ENCODE data around the gene CDKAL1.
"Not testable (repeated sequence)": the region's sequence is repeated elsewhere in the genome, so short reads cannot be mapped to it uniquely, and the experiment has no call there.

The CDKAL1 gene

GRCh38 chr6:21222656-21223055 lies 688.4 kb downstream of the CDKAL1 start:
- Mint-ChIP-seq H3K27me3 (no peaks in the 10 kb centered on the region), H3K36me3 (peaks cover 15 to 42% of the 10 kb centered on the region in 2 donors), H3K27ac (no peak overlapping the region), H3K9me3 (no peaks in the 10 kb centered on the region), H3K4me3 (no peak overlapping the region), H3K4me1 (no peaks in the 10 kb centered on the region)
- DNase-seq, result no peak
- ATAC-seq (replicated peaks), result no peak

DNA sequence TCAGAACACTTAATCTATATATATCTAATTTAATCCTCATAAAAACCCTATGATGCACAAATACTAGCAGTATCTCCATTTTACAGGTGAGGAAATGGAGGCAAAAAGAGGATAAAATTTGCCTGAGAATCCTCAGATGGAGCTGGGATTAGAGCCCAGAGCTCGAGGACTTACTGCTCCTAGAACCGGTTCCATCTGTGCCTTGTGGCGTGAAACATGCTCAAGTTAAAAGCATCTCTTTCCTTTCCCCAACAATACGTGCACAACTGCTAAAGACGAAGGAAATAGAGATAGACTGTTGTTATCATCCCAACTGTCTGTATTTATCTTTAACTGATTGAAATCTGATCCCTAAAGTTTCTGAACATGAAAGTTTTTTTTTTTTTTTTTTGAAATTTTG lies 691.7 kb downstream of the CDKAL1 start:
- H3K4me3 Mint-ChIP-seq, result no peak overlapping the region
- peaks cover 0 to 3% of the 10 kb centered on the region in 2 donors for H3K9me3 Mint-ChIP-seq
- H3K27ac Mint-ChIP-seq, result no peak overlapping the region
- no peaks in the 10 kb centered on the region for H3K27me3 Mint-ChIP-seq
- ATAC-seq (replicated peaks), result no peak
- H3K36me3 Mint-ChIP-seq, result peaks cover 23 to 47% of the 10 kb centered on the region in 2 donors
- peaks cover 0 to 3% of the 10 kb centered on the region in 2 donors for H3K4me1 Mint-ChIP-seq
- no peak for DNase-seq

GRCh38 chr6:21227486-21227885 lies 693.2 kb downstream of the CDKAL1 start:
- DNase-seq, result no peak

DNA sequence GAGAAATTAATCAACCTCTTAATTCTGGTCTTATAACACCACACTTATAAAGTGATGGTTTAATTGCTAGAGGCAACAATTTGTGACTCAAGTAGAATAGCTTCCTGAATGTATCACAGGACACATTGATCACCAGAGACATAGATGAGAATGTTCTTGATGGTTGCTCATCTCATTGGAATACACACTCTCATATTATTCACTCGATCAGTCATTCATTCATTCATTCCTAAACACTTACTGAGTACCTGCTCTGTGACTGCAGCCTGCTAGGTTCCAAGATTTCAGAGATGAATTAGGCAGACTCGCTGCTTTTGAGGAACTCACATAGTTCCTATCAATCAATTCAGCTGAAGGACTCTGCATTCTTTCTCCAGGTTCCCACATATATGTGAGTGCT lies 694.2 kb downstream of the CDKAL1 start:
- peaks cover 1 to 3% of the 10 kb centered on the region in 2 donors for H3K9me3 Mint-ChIP-seq
- no peaks in the 10 kb centered on the region for H3K27me3 Mint-ChIP-seq
- peaks cover 0 to 3% of the 10 kb centered on the region in 2 donors for H3K4me1 Mint-ChIP-seq
- ATAC-seq (replicated peaks) (no peak), DNase-seq (no peak)
- H3K36me3 Mint-ChIP-seq, result peaks cover 39 to 53% of the 10 kb centered on the region in 2 donors
- no peak overlapping the region for H3K4me3 Mint-ChIP-seq
- no peak overlapping the region for H3K27ac Mint-ChIP-seq

More at GRCh38 chr6:21227486-21227885, 693.2 kb downstream of the CDKAL1 start:
- ATAC-seq (replicated peaks), result no peak
- Mint-ChIP-seq H3K4me3 (no peak overlapping the region), H3K27ac (no peak overlapping the region), H3K36me3 (peaks cover 32 to 51% of the 10 kb centered on the region in 2 donors), H3K27me3 (no peaks in the 10 kb centered on the region), H3K4me1 (peaks cover 0 to 3% of the 10 kb centered on the region in 2 donors), H3K9me3 (peaks cover 0 to 3% of the 10 kb centered on the region in 2 donors)

- Mint-ChIP-seq H3K4me1 (peaks cover 0 to 3% of the 10 kb centered on the region in 2 donors), H3K27ac (no peak overlapping the region), H3K36me3 (peaks cover 45 to 56% of the 10 kb centered on the region in 2 donors)
Observed at GRCh38 chr6:21228876-21229460, 694.7 kb downstream of the CDKAL1 start.

DNA sequence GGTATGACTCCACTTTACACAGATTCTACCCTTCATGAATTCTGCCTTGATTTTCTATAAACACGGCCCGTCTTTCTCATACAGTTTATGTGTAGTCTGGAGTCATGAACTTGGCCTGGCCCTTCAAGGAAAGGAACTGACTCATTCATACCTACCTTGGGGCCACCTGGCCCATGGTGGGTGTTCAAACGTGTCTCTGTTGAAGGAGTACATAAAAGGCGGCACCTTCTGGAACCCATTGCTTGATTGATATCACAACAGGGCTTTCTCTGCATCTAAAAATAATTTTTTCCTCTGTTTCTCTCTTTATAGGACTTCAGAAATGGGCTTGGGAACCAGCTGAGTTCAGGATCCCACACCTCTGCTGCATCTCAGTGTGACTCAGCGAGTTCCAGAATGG lies 696.3 kb downstream of the CDKAL1 start:
- DNase-seq (no peak), ATAC-seq (replicated peaks) (no peak)
- H3K36me3 Mint-ChIP-seq, result peaks cover 55 to 65% of the 10 kb centered on the region in 2 donors
- H3K27me3 Mint-ChIP-seq, result no peaks in the 10 kb centered on the region
- H3K27ac Mint-ChIP-seq, result no peak overlapping the region
- peaks cover 5% of the 10 kb centered on the region in 2 donors for H3K4me1 Mint-ChIP-seq
- no peak overlapping the region for H3K4me3 Mint-ChIP-seq
- H3K9me3 Mint-ChIP-seq, result peaks cover 10 to 12% of the 10 kb centered on the region in 2 donors

More at GRCh38 chr6:21228876-21229460, 694.7 kb downstream of the CDKAL1 start:
- Mint-ChIP-seq H3K27me3 (no peaks in the 10 kb centered on the region), H3K9me3 (peaks cover 5 to 6% of the 10 kb centered on the region in 2 donors), H3K4me3 (no peak overlapping the region)
- no peak for ATAC-seq (replicated peaks)
- no peak for DNase-seq

DNA sequence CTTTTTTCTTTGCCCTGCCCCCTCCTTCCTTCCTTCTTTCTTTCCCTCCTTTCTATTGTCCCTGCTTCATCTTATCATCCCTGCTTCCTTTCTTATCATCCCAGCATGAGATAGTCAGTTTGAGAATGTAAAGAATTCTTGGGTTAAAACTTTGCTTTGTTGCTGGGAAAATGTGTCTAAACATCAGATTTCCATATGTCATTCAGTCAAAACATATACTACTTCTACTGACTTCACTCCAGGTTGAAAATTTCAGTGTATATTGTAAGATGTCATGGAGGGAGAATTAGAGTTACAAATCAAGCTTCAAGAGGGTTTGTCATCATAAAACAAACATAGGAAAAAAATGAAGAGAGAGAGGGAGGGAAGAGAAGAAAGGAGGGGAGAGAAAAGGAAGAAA lies 700.9 kb downstream of the CDKAL1 start:
- H3K36me3 Mint-ChIP-seq, result peaks cover 51 to 63% of the 10 kb centered on the region in 2 donors
- no peak overlapping the region for H3K27ac Mint-ChIP-seq
- H3K9me3 Mint-ChIP-seq, result peaks cover 15 to 18% of the 10 kb centered on the region in 2 donors
- no peak for ATAC-seq (replicated peaks)
- no peak for DNase-seq
- H3K4me3 Mint-ChIP-seq, result no peak overlapping the region
- H3K27me3 Mint-ChIP-seq, result no peaks in the 10 kb centered on the region
- H3K4me1 Mint-ChIP-seq, result peaks cover 3 to 15% of the 10 kb centered on the region in 2 donors

DNA sequence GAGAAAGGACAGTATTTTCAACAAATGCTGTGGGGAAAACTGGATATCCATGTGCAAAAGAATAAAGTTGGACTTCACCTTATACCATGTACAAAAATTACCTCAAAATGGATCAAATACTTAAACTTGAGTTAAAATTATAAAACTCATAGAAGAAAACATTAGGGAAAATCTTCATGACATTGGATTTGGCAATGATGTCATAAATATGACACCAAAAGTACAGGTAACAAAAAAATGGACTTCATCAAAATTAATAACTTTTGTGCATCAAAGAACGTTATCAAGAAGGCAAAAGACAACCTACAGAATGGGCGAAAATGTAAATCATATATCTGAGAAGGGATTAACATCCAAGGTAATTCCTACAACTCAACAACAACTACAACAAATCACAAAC lies 704.0 kb downstream of the CDKAL1 start:
- peaks cover 26 to 34% of the 10 kb centered on the region in 2 donors for H3K36me3 Mint-ChIP-seq
- H3K4me1 Mint-ChIP-seq, result peaks cover 3 to 15% of the 10 kb centered on the region in 2 donors
- ATAC-seq (replicated peaks) (no peak), DNase-seq (no peak)
- H3K4me3 Mint-ChIP-seq, result no peak overlapping the region
- peaks cover 15 to 18% of the 10 kb centered on the region in 2 donors for H3K9me3 Mint-ChIP-seq
- H3K27me3 Mint-ChIP-seq, result no peaks in the 10 kb centered on the region
- no peak overlapping the region for H3K27ac Mint-ChIP-seq

DNA sequence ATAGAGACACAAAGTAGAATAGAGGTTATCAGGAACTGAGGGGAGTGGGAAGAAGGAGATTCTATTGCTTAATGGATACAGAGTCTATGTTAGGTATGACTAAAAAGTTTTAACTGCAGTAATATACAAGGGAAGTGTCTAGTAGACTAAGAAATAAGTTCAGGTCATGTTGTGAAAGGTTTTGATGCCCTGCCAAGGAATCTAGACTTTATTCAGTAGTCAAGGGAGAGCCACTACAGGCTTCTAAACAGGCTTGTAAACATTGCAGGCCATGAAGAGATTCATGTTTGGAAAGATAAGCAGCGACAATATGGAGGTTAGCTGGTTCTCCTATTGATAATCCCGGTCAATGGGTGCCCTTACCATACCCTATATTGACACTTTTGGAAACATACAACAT lies 706.5 kb downstream of the CDKAL1 start:
- Mint-ChIP-seq H3K4me3 (no peak overlapping the region), H3K9me3 (peaks cover 6 to 9% of the 10 kb centered on the region in 2 donors), H3K27me3 (no peaks in the 10 kb centered on the region), H3K36me3 (peaks cover 8 to 12% of the 10 kb centered on the region in 2 donors), H3K27ac (no peak overlapping the region), H3K4me1 (peaks cover 2 to 12% of the 10 kb centered on the region in 2 donors)
- ATAC-seq (replicated peaks) (no peak), DNase-seq (no peak)

GRCh38 chr6:21241231-21242130 lies 707.2 kb downstream of the CDKAL1 start:
- Mint-ChIP-seq H3K27me3 (no peaks in the 10 kb centered on the region), H3K27ac (no peak overlapping the region), H3K4me3 (no peak overlapping the region), H3K36me3 (peaks cover 8 to 12% of the 10 kb centered on the region in 2 donors), H3K9me3 (peaks cover 6 to 9% of the 10 kb centered on the region in 2 donors), H3K4me1 (peaks cover 5 to 13% of the 10 kb centered on the region in 2 donors)
- ATAC-seq (replicated peaks) (no peak), DNase-seq (no peak)

- no peaks in the 10 kb centered on the region for H3K27me3 Mint-ChIP-seq
- H3K36me3 Mint-ChIP-seq, result no peaks in the 10 kb centered on the region
- H3K4me3 Mint-ChIP-seq, result no peak overlapping the region
- DNase-seq (no peak), ATAC-seq (replicated peaks) (no peak)
- no peaks in the 10 kb centered on the region for H3K9me3 Mint-ChIP-seq
- peaks cover 7% of the 10 kb centered on the region in 2 donors for H3K4me1 Mint-ChIP-seq
- H3K27ac Mint-ChIP-seq, result no peak overlapping the region
Observed at GRCh38 chr6:21244897-21245470, 710.7 kb downstream of the CDKAL1 start.

DNA sequence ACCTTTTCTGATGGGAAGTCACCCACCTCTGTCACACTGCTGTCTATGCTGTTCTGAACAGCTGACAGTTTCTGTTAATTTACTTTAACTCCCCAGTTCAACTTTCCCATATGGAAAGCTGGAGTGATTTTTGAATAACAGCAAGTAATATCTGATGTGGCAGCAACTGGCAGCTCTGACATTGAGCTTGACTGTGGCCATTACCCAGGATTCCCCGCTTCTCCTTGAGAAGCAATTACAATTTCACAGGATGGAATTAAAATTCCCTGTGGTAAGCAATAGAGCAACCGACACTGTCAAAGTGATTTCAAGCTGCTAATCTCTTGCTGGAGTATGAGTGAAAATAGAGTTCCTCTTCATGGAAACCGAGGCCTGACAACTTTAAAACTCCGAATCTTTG lies 711.2 kb downstream of the CDKAL1 start:
- no peak for ATAC-seq (replicated peaks)
- no peaks in the 10 kb centered on the region for H3K27me3 Mint-ChIP-seq

GRCh38 chr6:21246075-21246474 lies 711.8 kb downstream of the CDKAL1 start:
- Mint-ChIP-seq H3K27me3 (no peaks in the 10 kb centered on the region), H3K27ac (no peak overlapping the region), H3K4me3 (no peak overlapping the region), H3K4me1 (peaks cover 7% of the 10 kb centered on the region in 2 donors), H3K9me3 (no peaks in the 10 kb centered on the region), H3K36me3 (no peaks in the 10 kb centered on the region)
- ATAC-seq (replicated peaks) (no peak), DNase-seq (no peak)

More for the DNA sequence above, 711.2 kb downstream of the CDKAL1 start:
- Mint-ChIP-seq H3K9me3 (no peaks in the 10 kb centered on the region), H3K4me3 (no peak overlapping the region), H3K36me3 (no peaks in the 10 kb centered on the region), H3K4me1 (peaks cover 7% of the 10 kb centered on the region in 2 donors), H3K27ac (no peak overlapping the region)
- DNase-seq, result no peak

DNA sequence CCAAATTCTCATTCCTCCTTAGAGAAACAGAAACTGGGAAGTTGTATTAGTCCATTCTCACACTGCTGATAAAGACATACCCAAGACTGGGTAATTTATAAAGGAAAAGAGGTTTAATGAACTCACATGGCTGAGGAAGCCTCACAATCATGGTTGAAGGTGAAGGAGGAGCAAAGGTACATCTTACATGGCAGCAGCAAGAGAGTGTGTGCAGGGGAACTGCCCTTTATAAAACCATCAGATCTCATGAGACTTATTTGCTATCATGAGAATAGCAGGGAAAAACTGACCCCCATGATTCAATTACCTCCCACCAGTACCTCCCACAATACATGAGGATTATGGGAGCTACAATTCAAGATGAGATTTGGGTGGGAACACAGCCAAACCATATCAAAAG lies 720.2 kb downstream of the CDKAL1 start:
- not testable (repeated sequence) for H3K27ac Mint-ChIP-seq; H3K36me3 Mint-ChIP-seq; H3K4me1 Mint-ChIP-seq; ATAC-seq (replicated peaks); DNase-seq; H3K9me3 Mint-ChIP-seq; H3K4me3 Mint-ChIP-seq; H3K27me3 Mint-ChIP-seq

Data from stimulated activated naive B cell treated with anti-CD40 and anti-IgM and Interleukin-4, amounts not matched to agents 10 μg/mL and 1 μg/mL and 100 μg/mL, for 72 hours (primary cell).